PC-3 (cell line): Measurements from ENCODE around the gene USH2A.

ENCODE experiments used
- EZH2 ChIP-seq: fragments of 300-600 bp; sonication (generic); IDR thresholded peaks from one replicate; pipeline ENCODE4 v1.6.1; 2017; ENCODE audit warnings: antibody characterized with exemption, mild to moderate bottlenecking, low read length; ENCODE audit not compliant: unreplicated experiment
- EZH2phosphoT487 ChIP-seq: fragments of 300-600 bp; sonication (generic); IDR thresholded peaks from 2 replicates; pipeline ENCODE4 v1.6.1; 2018; ENCODE audit warnings: mild to moderate bottlenecking, antibody characterized with exemption, low read length, borderline replicate concordance
- TF ChIP-seq, protein P1 (sequence below): fragments of 300-600 bp; sonication (generic); conservative IDR thresholded peaks from 2 replicates; pipeline ENCODE4 v1.5.1; 2017; ENCODE audit warnings: antibody characterized with exemption, low read depth, mild to moderate bottlenecking, low read length

DNA sequence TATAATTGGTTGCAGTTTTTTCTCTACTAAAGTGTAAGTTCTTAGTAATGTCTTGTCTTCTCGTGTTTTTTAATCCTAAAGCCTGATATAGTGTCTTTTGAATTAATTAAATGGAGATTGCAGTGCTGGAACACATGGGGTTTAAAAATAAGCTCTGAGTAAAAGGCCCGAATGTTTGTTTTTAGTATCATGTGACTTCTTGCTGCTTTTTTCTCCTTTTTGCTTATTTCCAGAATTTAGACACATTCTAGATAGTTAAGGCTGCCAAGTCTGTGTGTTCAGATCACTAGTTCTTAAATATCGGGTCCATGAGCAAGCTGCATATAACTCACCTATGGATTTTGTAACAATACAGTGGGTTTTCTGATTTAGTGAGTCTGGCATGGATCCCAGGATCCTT lies 828.6 kb downstream of the USH2A start:
- no peak for TF ChIP-seq EZH2phosphoT487
- TF ChIP-seq, protein P1, sequence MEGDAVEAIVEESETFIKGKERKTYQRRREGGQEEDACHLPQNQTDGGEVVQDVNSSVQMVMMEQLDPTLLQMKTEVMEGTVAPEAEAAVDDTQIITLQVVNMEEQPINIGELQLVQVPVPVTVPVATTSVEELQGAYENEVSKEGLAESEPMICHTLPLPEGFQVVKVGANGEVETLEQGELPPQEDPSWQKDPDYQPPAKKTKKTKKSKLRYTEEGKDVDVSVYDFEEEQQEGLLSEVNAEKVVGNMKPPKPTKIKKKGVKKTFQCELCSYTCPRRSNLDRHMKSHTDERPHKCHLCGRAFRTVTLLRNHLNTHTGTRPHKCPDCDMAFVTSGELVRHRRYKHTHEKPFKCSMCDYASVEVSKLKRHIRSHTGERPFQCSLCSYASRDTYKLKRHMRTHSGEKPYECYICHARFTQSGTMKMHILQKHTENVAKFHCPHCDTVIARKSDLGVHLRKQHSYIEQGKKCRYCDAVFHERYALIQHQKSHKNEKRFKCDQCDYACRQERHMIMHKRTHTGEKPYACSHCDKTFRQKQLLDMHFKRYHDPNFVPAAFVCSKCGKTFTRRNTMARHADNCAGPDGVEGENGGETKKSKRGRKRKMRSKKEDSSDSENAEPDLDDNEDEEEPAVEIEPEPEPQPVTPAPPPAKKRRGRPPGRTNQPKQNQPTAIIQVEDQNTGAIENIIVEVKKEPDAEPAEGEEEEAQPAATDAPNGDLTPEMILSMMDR = no peak
- no peak for TF ChIP-seq EZH2
